ENCODE data around the gene RNF182.

- no peak for TF ChIP-seq CTCF (IDR thresholded peaks at IDR 0.05; ENCODE audit: extremely low read depth in 1 of 2, insufficient read depth in 1 of 2, low read depth in 1 of 2, low read length in 2 of 2)
- no peak for TF ChIP-seq FOS (IDR thresholded peaks at IDR 0.05; ENCODE audit: borderline replicate concordance, insufficient read depth, low read length)
These were observed 91.2 kb downstream of the RNF182 start for GRCh38 chr6:14015964-14016363.

All from endothelial cell of umbilical vein (primary cell).